Coronary artery (tissue), 2 donors: ENCODE results near the gene TMEM30A.
A peak's percentile ranks its signal among the peaks of the same experiment; 100 is the strongest.

Source experiments
- DNase-seq: peaks from one replicate; pipeline ENCODE4 v3.0.0-alpha.2; 2017; ENCODE audit warnings: low spot score
- H3K27ac ChIP-seq, 2 donors: fragments of 200-600 bp; sonication (generic); one replicate each; pipeline ENCODE4 v1.5.1; 2016 to 2019
- H3K4me3 ChIP-seq: fragments of 200-600 bp; sonication (generic); 2 replicates; pipeline ENCODE4 v1.5.1; 2016; ENCODE audit warnings: mild to moderate bottlenecking, moderate library complexity
- CTCF ChIP-seq: fragments of 200-600 bp; sonication (generic); IDR thresholded peaks from one replicate; pipeline ENCODE4 v1.5.1; 2019; ENCODE audit warnings: antibody characterized with exemption

TMEM30A gene

GRCh38 chr6:75268121-75268987 is 16.2 kb downstream of the TMEM30A start:
- no peak overlapping the region for H3K4me3 ChIP-seq
- no peak for TF ChIP-seq CTCF
- DNase-seq: no peak
- no peak overlapping the region for H3K27ac ChIP-seq

GRCh38 chr6:75267461-75267860 is 17.1 kb downstream of the TMEM30A start:
- DNase-seq: no peak
- no peak for TF ChIP-seq CTCF
- Histone ChIP-seq H3K4me3 (no peak overlapping the region), H3K27ac (no peak overlapping the region)

DNA sequence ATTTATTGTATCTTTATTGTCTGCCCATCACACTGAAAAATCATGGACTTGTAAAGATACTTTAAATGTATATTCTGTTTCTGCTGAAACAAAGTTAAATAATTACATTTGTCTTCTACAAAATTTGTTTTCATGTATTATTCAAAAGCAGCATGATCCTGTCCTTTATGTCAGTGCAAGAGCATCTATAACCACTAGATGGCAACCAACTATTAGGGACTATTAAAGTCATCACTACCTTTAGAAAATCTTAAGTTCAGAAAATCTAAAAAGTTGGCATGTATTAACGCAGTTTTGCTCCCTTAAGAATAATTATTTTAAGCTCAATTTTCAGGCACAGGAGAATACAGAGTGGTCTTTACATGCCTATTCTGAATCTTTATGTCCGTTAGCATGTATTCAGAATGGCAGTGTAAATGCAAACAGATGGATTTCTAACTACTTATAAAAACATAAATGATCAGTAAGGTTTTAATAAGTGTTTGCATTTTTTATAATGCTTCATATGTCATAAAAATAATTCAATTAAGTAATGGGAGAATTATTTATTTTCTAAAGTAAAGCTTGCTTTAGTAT is 17.8 kb downstream of the TMEM30A start:
- TF ChIP-seq CTCF: peak; percentile 63
- Histone ChIP-seq H3K27ac (no peak overlapping the region), H3K4me3 (no peak overlapping the region)
- DNase-seq: no peak

DNA sequence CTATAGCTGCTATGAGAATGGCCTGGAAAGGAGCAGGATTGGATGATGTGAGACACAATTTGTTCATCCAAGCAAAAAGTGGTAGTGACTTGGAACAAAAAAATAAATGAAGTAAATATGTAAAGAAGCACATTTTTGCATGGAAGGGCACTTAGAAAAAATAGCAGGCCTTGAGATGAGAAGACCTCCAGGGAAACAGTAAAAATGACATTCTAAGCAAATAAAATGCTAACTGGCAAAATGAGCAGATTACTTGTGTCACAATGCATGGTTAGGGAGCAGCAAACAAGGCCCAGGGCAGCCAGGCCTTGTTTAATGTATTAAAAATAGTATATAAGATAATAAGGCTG is 21.2 kb downstream of the TMEM30A start:
- DNase-seq: no peak
- Histone ChIP-seq H3K27ac (no peak overlapping the region), H3K4me3 (no peak overlapping the region)
- no peak for TF ChIP-seq CTCF

GRCh38 chr6:75262716-75263400 is 21.7 kb downstream of the TMEM30A start:
- no peak for DNase-seq
- no peak overlapping the region for H3K27ac ChIP-seq
- TF ChIP-seq CTCF: no peak
- H3K4me3 ChIP-seq: no peak overlapping the region

- Histone ChIP-seq H3K4me3 (no peak overlapping the region), H3K27ac (no peak overlapping the region)
- no peak for TF ChIP-seq CTCF
- no peak for DNase-seq
Measured at GRCh38 chr6:75261299-75261698, 23.3 kb downstream of the TMEM30A start.
